Testis (tissue), 3 donors: ENCODE measurements around the gene MTIF3. TPM values are rescaled to one million over a fixed set of nuclear protein-coding genes. Genes with fewer than 3 reads are reported as not detected.

ENCODE experiments used
- polyA plus RNA-seq: library from polyadenylated mRNA; stranded (reverse); fragments of 350-450 nt; fragmentation: Illumina TruSeq; extraction: RNeasy Lipid Tissue Mini Kit (QIAGEN cat#74804); gene quantifications from one replicate; pipeline ENCODE4 v1.2.3, GENCODE V29; 2014; ENCODE audit warnings: low read depth, low replicate concordance; ENCODE audit not compliant: insufficient read depth
- small RNA-seq, 2 donors: library from RNA; depleted of rRNA; stranded (forward); fragments of <200 nt; gene quantifications; one replicate each; pipeline ENCODE3, GENCODE V24; 2016
- total RNA-seq, 2 donors: library from RNA; depleted of rRNA; stranded (reverse); fragments of >200 nt; gene quantifications; one replicate each; pipeline ENCODE4 v1.2.3, GENCODE V29; 2016

The MTIF3 gene
- total and polyA plus RNA-seq, 3 donors from 2014 or later: 87.6 to 141 (median 94.2) TPM

Small RNA genes lying within 50 kb of the gene (small RNA-seq; reads per million reads assigned to genes)
- 0 reads per million in 2 donors for gene RNU6-63P
- 0 reads per million in 2 donors for gene RNY1P1

Other genes starting within 250 kb of the MTIF3 start
- 100 to 1,000 TPM; 200 to 353 TPM for gene RPL21, start 199.0 kb downstream of the MTIF3 start, total RNA-seq
- gene RPL21, start 199.0 kb downstream of the MTIF3 start, polyA plus RNA-seq: 996 TPM
- gene RASL11A, start 179.7 kb downstream of the MTIF3 start, total RNA-seq: 1 to 10 TPM; 8.2 to 10.0 TPM
- gene RASL11A, start 179.7 kb downstream of the MTIF3 start, polyA plus RNA-seq: 11.8 TPM
- gene GTF3A, start 25.9 kb downstream of the MTIF3 start, total RNA-seq: 10 to 100 TPM; 73.2 to 75.7 TPM
- gene GTF3A, start 25.9 kb downstream of the MTIF3 start, polyA plus RNA-seq: 82.6 TPM
- gene LNX2, start 170.0 kb upstream of the MTIF3 start, total RNA-seq: 10 to 100 TPM; 34.6 to 39.6 TPM
- 22.5 TPM for gene LNX2, start 170.0 kb upstream of the MTIF3 start, polyA plus RNA-seq
- 100 to 1,000 TPM; 126 to 136 TPM for gene POLR1D, start 171.3 kb upstream of the MTIF3 start, total RNA-seq
- gene POLR1D, start 171.3 kb upstream of the MTIF3 start, polyA plus RNA-seq: 180 TPM